ENCODE measurements around the gene ZNF559. TPM values are rescaled to one million over a fixed set of nuclear protein-coding genes. Genes with fewer than 3 reads are reported as not detected.

The ZNF559 gene
- total RNA-seq, 4 donors from 2014 or later: 1.4 to 3.8 (median 3.0) TPM

DNA sequence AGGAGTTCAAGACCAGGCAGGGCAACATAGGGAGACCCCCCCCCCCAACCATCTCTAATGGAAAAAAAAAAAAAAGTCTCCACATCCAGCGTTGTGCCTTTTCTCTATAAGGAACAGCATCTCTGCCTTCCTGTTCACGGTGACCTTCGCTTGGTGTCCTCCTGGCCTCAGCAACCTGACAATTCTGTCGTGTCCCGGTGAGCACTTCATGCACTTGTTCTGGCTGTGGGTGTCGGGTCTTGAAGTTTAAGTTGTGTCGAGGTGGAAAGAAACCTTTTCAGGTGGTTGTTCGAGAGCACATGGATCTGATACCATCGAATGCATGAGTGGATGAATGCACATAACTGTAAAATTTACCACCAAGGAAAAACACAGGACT is 594 bp downstream of the ZNF559 start:
- ATAC-seq: no peak
- peak overlapping the region; percentile 64 to 80 (median 70) for H3K4me3 ChIP-seq
- in situ Hi-C loops (cut with MboI; ENCODE audit: low sequenced_read_pairs in 4 of 4): loop anchor here in 3 of 4 donors (25.0 kb wide), 1 partner anchor 463 kb away; no protein-coding TSS in a partner anchor
- peak overlapping the region; percentile 72 to 79 (median 78) for H3K27ac ChIP-seq
- intact Hi-C loops (cut with DNase I; ENCODE audit: low total_unique reads): loop anchor here (1.0 to 10.0 kb wide), 4 partner anchors 14 to 440 kb away; partner anchors contain the start of genes ZNF266, ZNF317 and ZNF846
- H3K36me3 ChIP-seq: peaks cover 0 to 27% of the 10 kb centered on the region in 2 donors
- no peaks in the 10 kb centered on the region for H3K27me3 ChIP-seq
- TF ChIP-seq CTCF (IDR thresholded peaks at IDR 0.05 in 4 of 5, conservative IDR thresholded peaks at IDR 0.05 in 1 of 5): no peak
- TF ChIP-seq POLR2A (IDR thresholded peaks at IDR 0.05): no peak
- no peak for DNase-seq
- H3K9me3 ChIP-seq: peaks cover 0 to 27% (median 5%) of the 10 kb centered on the region in 3 donors
- peaks cover 0 to 6% of the 10 kb centered on the region in 2 donors for H3K4me1 ChIP-seq

DNA sequence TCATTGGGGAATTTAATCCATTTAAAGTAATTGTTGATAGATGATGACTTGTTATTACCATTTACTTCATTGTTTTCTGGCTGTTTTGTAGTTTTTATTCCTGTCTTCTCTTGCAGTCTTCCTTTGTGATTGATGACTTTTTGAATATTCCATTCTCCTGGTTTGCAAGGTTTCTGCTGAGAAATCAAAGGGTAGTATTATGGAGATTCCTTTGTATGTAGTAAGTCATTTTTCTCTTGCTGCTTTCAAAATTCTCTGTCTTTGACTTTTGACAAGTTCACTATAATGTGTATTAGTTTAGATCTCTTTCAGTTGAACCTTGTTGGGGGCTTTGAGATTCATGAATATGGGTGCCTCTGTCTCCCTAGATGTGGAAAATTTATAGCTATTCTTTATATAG is 6.0 kb downstream of the ZNF559 start:
- in situ Hi-C loops (cut with MboI; ENCODE audit: low sequenced_read_pairs in 4 of 4) (no loop called here), intact Hi-C loops (cut with DNase I; ENCODE audit: low total_unique reads) (loop anchor here (10.0 kb wide), 1 partner anchor 435 kb away; the partner anchor contains the start of gene ZNF846)
- no peaks in the 10 kb centered on the region for H3K4me1 ChIP-seq
- peak overlapping the region in 1 of 4 donors; percentile 24 for H3K4me3 ChIP-seq
- DNase-seq (no peak), ATAC-seq (no peak)
- TF ChIP-seq POLR2A (IDR thresholded peaks at IDR 0.05): no peak
- no peak for TF ChIP-seq CTCF (IDR thresholded peaks at IDR 0.05 in 4 of 5, conservative IDR thresholded peaks at IDR 0.05 in 1 of 5)
- H3K36me3 ChIP-seq: peaks cover 2 to 57% of the 10 kb centered on the region in 2 donors
- no peak overlapping the region for H3K27ac ChIP-seq
- no peaks in the 10 kb centered on the region for H3K27me3 ChIP-seq
- peaks cover 0 to 58% (median 10%) of the 10 kb centered on the region in 3 donors for H3K9me3 ChIP-seq

- Histone ChIP-seq H3K27ac (no peak overlapping the region), H3K4me3 (peak overlapping the region in 1 of 4 donors; percentile 28), H3K27me3 (no peaks in the 10 kb centered on the region), H3K4me1 (no peaks in the 10 kb centered on the region), H3K9me3 (peaks cover 24 to 91% (median 35%) of the 10 kb centered on the region in 3 donors), H3K36me3 (peaks cover 7 to 66% of the 10 kb centered on the region in 2 donors)
- TF ChIP-seq POLR2A (IDR thresholded peaks at IDR 0.05) (no peak), CTCF (IDR thresholded peaks at IDR 0.05 in 4 of 5, conservative IDR thresholded peaks at IDR 0.05 in 1 of 5) (no peak)
- ATAC-seq: no peak
- no peak for DNase-seq
- in situ Hi-C loops (cut with MboI; ENCODE audit: low sequenced_read_pairs in 4 of 4) (no loop called here), intact Hi-C loops (cut with DNase I; ENCODE audit: low total_unique reads) (no loop called here)
Measured at GRCh38 chr19:9342610-9343304, 18.8 kb downstream of the ZNF559 start.

DNA sequence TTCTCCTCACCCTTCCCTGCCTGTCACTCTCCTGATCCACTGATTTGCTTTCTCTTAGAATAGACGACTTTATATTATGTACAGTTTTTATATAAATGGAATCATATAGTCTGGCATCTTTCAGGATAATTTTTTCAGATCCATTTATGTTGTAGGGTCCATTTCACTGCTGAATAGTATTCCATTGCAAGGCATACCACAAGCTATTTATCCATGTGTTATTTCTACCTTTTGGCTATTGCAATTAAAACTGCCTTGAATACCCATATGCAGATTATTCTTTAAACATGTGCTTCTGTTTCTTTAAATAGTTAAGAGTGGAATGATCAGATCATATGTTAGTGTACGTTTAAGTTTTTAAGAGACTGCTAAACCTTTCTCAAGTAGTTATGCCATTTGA is 21.0 kb downstream of the ZNF559 start:
- TF ChIP-seq POLR2A (IDR thresholded peaks at IDR 0.05) (no peak), CTCF (IDR thresholded peaks at IDR 0.05 in 4 of 5, conservative IDR thresholded peaks at IDR 0.05 in 1 of 5) (no peak)
- Histone ChIP-seq H3K4me3 (peak overlapping the region in 1 of 4 donors; percentile 36), H3K36me3 (peaks cover 0 to 47% of the 10 kb centered on the region in 2 donors), H3K4me1 (no peaks in the 10 kb centered on the region), H3K27me3 (peaks cover 0 to 3% (median 0%) of the 10 kb centered on the region in 3 donors), H3K9me3 (peaks cover 21 to 85% (median 28%) of the 10 kb centered on the region in 3 donors), H3K27ac (no peak overlapping the region)
- ATAC-seq (no peak), DNase-seq (no peak)
- intact Hi-C loops (cut with DNase I; ENCODE audit: low total_unique reads): no loop called here
- in situ Hi-C loops (cut with MboI; ENCODE audit: low sequenced_read_pairs in 4 of 4): no loop called here
